A549 (cell line): ENCODE data around the gene GJA4.

Experiments
- CEBPB ChIP-seq, 2 experiments: fragments of >200 bp in 1 of 2; sonication (Bioruptor Twin) in 1 of 2; formaldehyde crosslinking in 1 of 2; IDR thresholded peaks; 2 replicates each; pipeline ENCODE4 v1.6.1; 2012 to 2016
- CTCF ChIP-seq: fragments of >200 bp; sonication (Bioruptor Twin); formaldehyde crosslinking; IDR thresholded peaks from 3 replicates; pipeline ENCODE4 v1.5.1; 2016
- KDM5A ChIP-seq: fragments of 200-600 bp; sonication (generic); IDR thresholded peaks from 2 replicates; pipeline ENCODE4 v1.6.1; 2016; ENCODE audit warnings: antibody characterized with exemption, mild to moderate bottlenecking
- MYC ChIP-seq: IDR thresholded peaks from 2 replicates; pipeline ENCODE4 v1.6.1; 2012; ENCODE audit warnings: mild to moderate bottlenecking, inconsistent platforms, low read length, improper control_type of control experiment, borderline replicate concordance
- POLR2A ChIP-seq: IDR thresholded peaks from 2 replicates; pipeline ENCODE4 v1.6.1; 2012; ENCODE audit warnings: mild to moderate bottlenecking, low read length
- REST ChIP-seq: fragments of 200-600 bp; sonication (generic); IDR thresholded peaks from 2 replicates; pipeline ENCODE4 v1.6.1; 2016; ENCODE audit warnings: antibody characterized with exemption, mild to moderate bottlenecking, moderate library complexity
- RFX5 ChIP-seq: fragments of 450-650 bp; IDR thresholded peaks from 2 replicates; pipeline ENCODE4 v1.7.1; 2014; ENCODE audit warnings: antibody characterized with exemption, mild to moderate bottlenecking, moderate library complexity
- SMC3 ChIP-seq: fragments of >200 bp; sonication (Bioruptor Twin); formaldehyde crosslinking; IDR thresholded peaks from 3 replicates; pipeline ENCODE4 v1.6.1; 2018; ENCODE audit warnings: inconsistent platforms
- TP53 ChIP-seq: fragments of 250-450 bp; sonication (Bioruptor Pico); IDR thresholded peaks from 2 replicates; pipeline ENCODE4 v1.5.0; 2021; ENCODE audit warnings: mild to moderate bottlenecking, moderate library complexity

GRCh38 chr1:34743775-34744174 is 49.0 kb upstream of the GJA4 start:
- TF ChIP-seq RFX5 (no peak), CEBPB (IDR thresholded peaks at IDR 0.05) (no peak), SMC3 (no peak), CTCF (no peak), TP53 (CRISPR knock-in tag) (no peak), KDM5A (no peak), MYC (no peak), POLR2A (no peak), REST (no peak)
